ENCODE results near the gene SLC34A1. TPM values are rescaled to one million over a fixed set of nuclear protein-coding genes. Genes with fewer than 3 reads are reported as not detected.

Gene SLC34A1
- total and polyA plus RNA-seq, 2 experiments from 2014 or later: not detected

GRCh38 chr5:177349762-177350161, 34.5 kb upstream of the SLC34A1 start:
- Histone ChIP-seq H3K27me3 (ENCODE audit: insufficient read depth) (no peaks in the 10 kb centered on the region; the same call in 1 of the 2 replicates), H3F3A (replicated peaks; ENCODE audit: low read depth) (0 out of 2 replicates have a peak, but pooled peaks cover 6% of the 10 kb centered on the region), H3K27ac (ENCODE audit: low read depth) (no peak overlapping the region), H3K4me1 (ENCODE audit: insufficient read depth) (peaks cover 6% of the 10 kb centered on the region), H2AFZ (no peak overlapping the region), H4K20me1 (replicated peaks; ENCODE audit: insufficient read depth) (peaks cover 22% of the 10 kb centered on the region), H3K79me2 (replicated peaks; ENCODE audit: insufficient read depth) (peaks cover 63% of the 10 kb centered on the region), H3K36me3 (ENCODE audit: insufficient read depth) (peaks cover 13% of the 10 kb centered on the region; the same call in 1 of the 2 replicates), H3K4me3 (peak overlapping the region; percentile 99; the same call in 1 of the 2 replicates), H3K9me2 (ENCODE audit: insufficient read depth) (no peaks in the 10 kb centered on the region), H3K4me2 (peak overlapping the region; percentile 97; the same call in 1 of the 2 replicates)
- no peak overlapping the region for H3K27ac Mint-ChIP-seq
- peaks cover 14% of the 10 kb centered on the region for H3K36me3 Mint-ChIP-seq (ENCODE audit: low read depth)
- DNase-seq (ENCODE audit: low spot score) (no peak), ATAC-seq (no peak)
- H3K4me1 Mint-ChIP-seq: peaks cover 22% of the 10 kb centered on the region
- H3K9me3 Mint-ChIP-seq: no peaks in the 10 kb centered on the region
- H3K27me3 Mint-ChIP-seq (ENCODE audit: insufficient read depth, low read depth, poor library complexity): peaks cover 11% of the 10 kb centered on the region
- H3K4me3 Mint-ChIP-seq: peak overlapping the region; percentile 99
- TF ChIP-seq CREB1 (CRISPR knock-in tag; IDR thresholded peaks at IDR 0.05; ENCODE audit: low read depth) (no peak), NANOG (IDR thresholded peaks at IDR 0.05; ENCODE audit: borderline replicate concordance) (no peak), ZNF462 (CRISPR knock-in tag; IDR thresholded peaks at IDR 0.05) (no peak), EZH2 (IDR thresholded peaks at IDR 0.05; ENCODE audit: low read depth, unreplicated experiment) (no peak), REST (IDR thresholded peaks at IDR 0.05; ENCODE audit: unreplicated experiment) (no peak), ZNF114 (CRISPR knock-in tag; IDR thresholded peaks at IDR 0.05) (no peak), CTCF (conservative IDR thresholded peaks at IDR 0.05; ENCODE audit: low read depth in 2 of 2) (no peak), JUNB (IDR thresholded peaks at IDR 0.05; ENCODE audit: unreplicated experiment) (no peak), POLR2AphosphoS5 (IDR thresholded peaks at IDR 0.05; ENCODE audit: low read depth) (no peak), EZH2phosphoT487 (IDR thresholded peaks at IDR 0.05; ENCODE audit: unreplicated experiment) (no peak), STAT1 (IDR thresholded peaks at IDR 0.05; ENCODE audit: unreplicated experiment) (no peak), ZNF331 (CRISPR knock-in tag; IDR thresholded peaks at IDR 0.05; ENCODE audit: low read depth) (no peak)
- TF ChIP-seq, protein P1, sequence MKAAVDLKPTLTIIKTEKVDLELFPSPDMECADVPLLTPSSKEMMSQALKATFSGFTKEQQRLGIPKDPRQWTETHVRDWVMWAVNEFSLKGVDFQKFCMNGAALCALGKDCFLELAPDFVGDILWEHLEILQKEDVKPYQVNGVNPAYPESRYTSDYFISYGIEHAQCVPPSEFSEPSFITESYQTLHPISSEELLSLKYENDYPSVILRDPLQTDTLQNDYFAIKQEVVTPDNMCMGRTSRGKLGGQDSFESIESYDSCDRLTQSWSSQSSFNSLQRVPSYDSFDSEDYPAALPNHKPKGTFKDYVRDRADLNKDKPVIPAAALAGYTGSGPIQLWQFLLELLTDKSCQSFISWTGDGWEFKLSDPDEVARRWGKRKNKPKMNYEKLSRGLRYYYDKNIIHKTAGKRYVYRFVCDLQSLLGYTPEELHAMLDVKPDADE (IDR thresholded peaks at IDR 0.05): no peak

All from GM23338 (cell line).